Uterus (tissue), 4 donors: ENCODE results near the gene MOB3B. TPM values are rescaled to one million over a fixed set of nuclear protein-coding genes. Genes with fewer than 3 reads are reported as not detected.

Experiments used
- DNase-seq, 2 donors: peaks; one replicate each; pipeline ENCODE4 v3.0.0-alpha.2; 2019 to 2020
- H3K27ac ChIP-seq, 2 donors: fragments of 200-600 bp; sonication (generic); 1 replicate in 1 of 2; 2 replicates in 1 of 2; pipeline ENCODE4 v1.5.1; 2016 to 2018
- H3K27me3 ChIP-seq, 2 donors: fragments of 200-600 bp; sonication (generic); one replicate each; pipeline ENCODE4 v1.5.1; 2018 to 2019; ENCODE audit warnings: control low read depth in 1 of 2
- H3K36me3 ChIP-seq, 2 donors: fragments of 200-600 bp; sonication (generic); one replicate each; pipeline ENCODE4 v1.5.1; 2019; ENCODE audit warnings: control low read depth in 1 of 2
- H3K4me1 ChIP-seq, 2 donors: fragments of 200-600 bp; sonication (generic); one replicate each; pipeline ENCODE4 v1.5.1; 2018 to 2019; ENCODE audit warnings: control low read depth in 1 of 2
- H3K4me3 ChIP-seq, 2 donors: fragments of 200-600 bp; sonication (generic); 1 replicate in 1 of 2; 2 replicates in 1 of 2; pipeline ENCODE4 v1.5.1; 2018 to 2019; ENCODE audit warnings: mild to moderate bottlenecking in 1 of 2
- H3K9me3 ChIP-seq, 2 donors: fragments of 200-600 bp; sonication (generic); one replicate each; pipeline ENCODE4 v1.5.1; 2019; ENCODE audit warnings: control low read depth in 1 of 2
- CTCF ChIP-seq, 4 experiments: fragments of 200-600 bp in 2 of 4; fragments of 450-650 bp in 2 of 4; sonication (generic) in 2 of 4; IDR thresholded peaks; one replicate each; pipeline ENCODE4 v1.5.1; 2016 to 2019; ENCODE audit warnings: antibody characterized with exemption in 4 of 4, mild to moderate bottlenecking in 2 of 4, moderate library complexity in 1 of 4
- POLR2A ChIP-seq, 2 donors: fragments of 450-650 bp; IDR thresholded peaks; one replicate each; pipeline ENCODE4 v1.6.1; 2016; ENCODE audit warnings: antibody characterized with exemption in 2 of 2, mild to moderate bottlenecking in 1 of 2, moderate library complexity in 1 of 2
- intact Hi-C: fragments of 100-400 bp; cut with DNase I; formaldehyde crosslinking; loops from one replicate; pipeline ENCODE4 v1.15.1; 2023; ENCODE audit warnings: low total_unique reads
- total RNA-seq, 4 donors: library from RNA; depleted of rRNA in 3 of 4; stranded (reverse); fragments of >200 nt in 3 of 4; gene quantifications; one replicate each; pipeline versions ENCODE4 v1.1.0 to v1.2.4, GENCODE V29; 2014 to 2023
- donor health status: DM: yes; HTN: yes; CAD: no.

MOB3B gene
- total RNA-seq, 4 donors from 2014 or later = 2.0 to 34.4 (median 12.6) TPM

- DNase-seq = no peak
- no peaks in the 10 kb centered on the region for H3K9me3 ChIP-seq
- no peaks in the 10 kb centered on the region for H3K36me3 ChIP-seq
- TF ChIP-seq POLR2A (IDR thresholded peaks at IDR 0.05) = no peak
- no peak for TF ChIP-seq CTCF (IDR thresholded peaks at IDR 0.05)
- no peaks in the 10 kb centered on the region for H3K27me3 ChIP-seq
- intact Hi-C loops = no loop called here
- H3K27ac ChIP-seq = no peak overlapping the region
- H3K4me3 ChIP-seq = no peak overlapping the region
- H3K4me1 ChIP-seq = no peaks in the 10 kb centered on the region
Measured at GRCh38 chr9:27398982-27399653, 130.5 kb downstream of the MOB3B start.

- TF ChIP-seq CTCF (IDR thresholded peaks at IDR 0.05) (no peak), POLR2A (IDR thresholded peaks at IDR 0.05) (no peak)
- Histone ChIP-seq H3K27ac (peak overlapping the region in 1 of 2 donors; percentile 81), H3K36me3 (no peaks in the 10 kb centered on the region), H3K4me3 (no peak overlapping the region), H3K27me3 (no peaks in the 10 kb centered on the region), H3K9me3 (no peaks in the 10 kb centered on the region), H3K4me1 (no peaks in the 10 kb centered on the region)
- no peak for DNase-seq
- intact Hi-C loops = no loop called here
Measured at GRCh38 chr9:27396495-27396894, 133.1 kb downstream of the MOB3B start.

- no peak for DNase-seq
- H3K9me3 ChIP-seq = no peaks in the 10 kb centered on the region
- no peaks in the 10 kb centered on the region for H3K4me1 ChIP-seq
- no peak overlapping the region for H3K4me3 ChIP-seq
- H3K27ac ChIP-seq = peak overlapping the region; percentile 6 to 81
- TF ChIP-seq CTCF (IDR thresholded peaks at IDR 0.05) = no peak
- no peak for TF ChIP-seq POLR2A (IDR thresholded peaks at IDR 0.05)
- H3K27me3 ChIP-seq = no peaks in the 10 kb centered on the region
- no peaks in the 10 kb centered on the region for H3K36me3 ChIP-seq
- intact Hi-C loops = no loop called here
Measured at GRCh38 chr9:27395484-27395921, 134.1 kb downstream of the MOB3B start.

DNA sequence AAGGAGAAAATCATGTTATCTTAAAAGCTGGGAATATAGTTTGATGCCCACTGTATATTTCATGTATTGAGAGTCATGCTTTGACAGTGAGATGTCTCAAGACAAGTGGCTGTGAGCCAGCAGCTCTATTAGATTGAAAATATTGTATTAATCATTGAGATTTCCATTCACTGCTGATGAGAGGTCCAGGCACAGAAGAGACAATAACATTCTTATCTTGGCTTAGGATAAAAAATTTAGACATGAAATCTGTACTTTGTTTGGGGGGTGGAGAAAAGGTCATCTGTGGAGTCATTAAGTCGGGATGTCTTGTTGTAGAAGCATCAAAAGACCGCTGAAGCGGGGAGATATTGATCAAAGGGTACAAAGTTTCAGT lies 134.8 kb downstream of the MOB3B start:
- Histone ChIP-seq H3K9me3 (no peaks in the 10 kb centered on the region), H3K27me3 (no peaks in the 10 kb centered on the region), H3K36me3 (no peaks in the 10 kb centered on the region), H3K27ac (peak overlapping the region; percentile 57 to 81), H3K4me3 (no peak overlapping the region), H3K4me1 (no peaks in the 10 kb centered on the region)
- intact Hi-C loops = no loop called here
- TF ChIP-seq POLR2A (IDR thresholded peaks at IDR 0.05) = no peak
- TF ChIP-seq CTCF (IDR thresholded peaks at IDR 0.05) = no peak
- no peak for DNase-seq

- Histone ChIP-seq H3K9me3 (no peaks in the 10 kb centered on the region), H3K4me1 (no peaks in the 10 kb centered on the region), H3K27me3 (no peaks in the 10 kb centered on the region), H3K36me3 (no peaks in the 10 kb centered on the region), H3K4me3 (no peak overlapping the region), H3K27ac (peak overlapping the region; percentile 57 to 81)
- intact Hi-C loops = no loop called here
- no peak for TF ChIP-seq CTCF (IDR thresholded peaks at IDR 0.05)
- TF ChIP-seq POLR2A (IDR thresholded peaks at IDR 0.05) = no peak
- DNase-seq = no peak
Measured at GRCh38 chr9:27394154-27394825, 135.3 kb downstream of the MOB3B start.
